ENCODE results near the gene CD22.

CD22 gene

GRCh38 chr19:35296644-35297514 lies 32.1 kb upstream of the CD22 start:
- DNase-seq = no peak

- DNase-seq = no peak
Measured at GRCh38 chr19:35297515-35297848, 31.5 kb upstream of the CD22 start.

- no peak for DNase-seq
Measured at GRCh38 chr19:35297922-35298321, 31.1 kb upstream of the CD22 start.

- no peak for DNase-seq
Measured at GRCh38 chr19:35298561-35298972, 30.4 kb upstream of the CD22 start.

- DNase-seq = no peak
Measured at GRCh38 chr19:35299523-35300338, 29.3 kb upstream of the CD22 start.

- no peak for DNase-seq
Measured at GRCh38 chr19:35300339-35300649, 28.7 kb upstream of the CD22 start.

- no peak for DNase-seq
Measured at GRCh38 chr19:35301961-35302360, 27.0 kb upstream of the CD22 start.

- no peak for DNase-seq
Measured at GRCh38 chr19:35302446-35302845, 26.5 kb upstream of the CD22 start.

GRCh38 chr19:35303357-35303915 lies 25.6 kb upstream of the CD22 start:
- no peak for DNase-seq

GRCh38 chr19:35304036-35304435 lies 25.0 kb upstream of the CD22 start:
- no peak for DNase-seq

- DNase-seq = no peak
Measured at GRCh38 chr19:35305181-35305580, 23.8 kb upstream of the CD22 start.

- peak in 1 of 2 donors; percentile 14 for DNase-seq
Measured at GRCh38 chr19:35306473-35307246, 22.3 kb upstream of the CD22 start.

GRCh38 chr19:35307931-35308330 lies 21.1 kb upstream of the CD22 start:
- no peak for DNase-seq

GRCh38 chr19:35308910-35309309 lies 20.1 kb upstream of the CD22 start:
- DNase-seq = no peak

- no peak for DNase-seq
Measured at GRCh38 chr19:35309481-35310279, 19.3 kb upstream of the CD22 start.

- DNase-seq = no peak
Measured at GRCh38 chr19:35310331-35310730, 18.7 kb upstream of the CD22 start.

- DNase-seq = no peak
Measured at GRCh38 chr19:35310811-35311465, 18.0 kb upstream of the CD22 start.

GRCh38 chr19:35311901-35312665 lies 16.9 kb upstream of the CD22 start:
- DNase-seq = no peak

- DNase-seq = no peak
Measured at GRCh38 chr19:35313587-35313986, 15.4 kb upstream of the CD22 start.

GRCh38 chr19:35314031-35314430 lies 15.0 kb upstream of the CD22 start:
- no peak for DNase-seq

- DNase-seq = no peak
Measured at GRCh38 chr19:35314858-35315470, 14.0 kb upstream of the CD22 start.

Data from CD4-positive, alpha-beta T cell treated with Interferon alpha-2 for 1 hour (primary cell).